H1 (cell line): ENCODE measurements around the gene N4BP3. TPM values are rescaled to one million over a fixed set of nuclear protein-coding genes. Genes with fewer than 3 reads are reported as not detected.

Experiments used
- CTCF ChIA-PET: fragments of 300-600 bp; sonication (Branson Sonifier 250); formaldehyde crosslinking; loops from one replicate; lab custom pipeline; 2021; ENCODE audit not compliant: partially characterized antibody; lab: Charles Lee
- POLR2A ChIA-PET: fragments of 300-600 bp; sonication (Branson Sonifier 250); formaldehyde crosslinking; loops from one replicate; lab custom pipeline; 2021; ENCODE audit warnings: inconsistent platforms; ENCODE audit not compliant: partially characterized antibody; lab: Charles Lee
- DNase-seq, 2 experiments: peaks; one replicate each; pipeline versions ENCODE4 v3.0.0 to v3.0.0-alpha.2; 2010 to 2022; ENCODE audit warnings: low spot score in 2 of 2, low read depth in 1 of 2, mixed read lengths in 1 of 2
- FAIRE-seq: peaks from 2 replicates; lab custom pipeline; 2011; peaks lifted over from hg19 to GRCh38; lab: Jason Lieb, UNC
- H2AFZ ChIP-seq: 2 replicates; pipeline ENCODE4 v1.8.1; 2012; ENCODE audit warnings: low read length, inconsistent platforms
- H2AK5ac ChIP-seq: 2 replicates; pipeline ENCODE4 v1.6.1; 2013; ENCODE audit warnings: low read depth, low read length
- H2BK120ac ChIP-seq: replicated peaks from 2 replicates; pipeline ENCODE3; 2013; ENCODE audit warnings: low read depth, low read length, inconsistent platforms
- H2BK12ac ChIP-seq: 2 replicates; pipeline ENCODE4 v1.6.1; 2013; ENCODE audit warnings: low read depth, low read length
- H2BK15ac ChIP-seq: 2 replicates; pipeline ENCODE4 v1.6.1; 2013; ENCODE audit warnings: low read length
- H2BK20ac ChIP-seq: 2 replicates; pipeline ENCODE4 v1.6.1; 2013; ENCODE audit warnings: low read length
- H2BK5ac ChIP-seq: 2 replicates; pipeline ENCODE4 v1.6.1; 2013; ENCODE audit warnings: low read depth, low read length
- H3K14ac ChIP-seq: 2 replicates; pipeline ENCODE4 v1.6.1; 2013; ENCODE audit warnings: inconsistent platforms; ENCODE audit not compliant: insufficient read length
- H3K18ac ChIP-seq: 2 replicates; pipeline ENCODE4 v1.6.1; 2013; ENCODE audit warnings: low read length; ENCODE audit errors: extremely low read depth
- H3K23ac ChIP-seq: 2 replicates; pipeline ENCODE4 v1.6.1; 2013; ENCODE audit warnings: inconsistent platforms; ENCODE audit not compliant: insufficient read length
- H3K23me2 ChIP-seq: 2 replicates; pipeline ENCODE4 v1.6.1; 2013; ENCODE audit warnings: low read depth, low read length
- H3K27ac ChIP-seq: 2 replicates; pipeline ENCODE4 v1.6.1; 2011; ENCODE audit warnings: low read depth, low read length, inconsistent platforms
- H3K27me3 ChIP-seq, 4 experiments: replicated peaks in 1 of 4; 1 replicate in 1 of 4; 2 replicates in 3 of 4; pipeline versions ENCODE4 v1.6.1 to v1.8.1; 2011 to 2013; ENCODE audit warnings: low read length in 3 of 4, mild to moderate bottlenecking in 3 of 4, inconsistent platforms in 2 of 4, mixed read lengths in 2 of 4, moderate library complexity in 1 of 4; ENCODE audit not compliant: control insufficient read depth in 3 of 4, insufficient read depth in 3 of 4; ENCODE audit errors: extremely low read depth in 1 of 4
- H3K36me3 ChIP-seq, 4 experiments: 2 replicates each; pipeline versions ENCODE4 v1.6.1 to v1.8.1; 2011 to 2013; ENCODE audit warnings: mild to moderate bottlenecking in 4 of 4, low read length in 3 of 4, moderate library complexity in 2 of 4, control low read depth in 1 of 4, inconsistent platforms in 1 of 4; ENCODE audit not compliant: insufficient read depth in 4 of 4, control insufficient read depth in 2 of 4
- H3K4ac ChIP-seq: replicated peaks from 2 replicates; pipeline ENCODE3; 2013; ENCODE audit warnings: low read length, low read depth, mixed read lengths, inconsistent platforms; ENCODE audit not compliant: insufficient read length
- H3K4me1 ChIP-seq, 4 experiments: replicated peaks in 1 of 4; 1 replicate in 1 of 4; 2 replicates in 3 of 4; pipeline versions ENCODE4 v1.6.1 to v1.8.1; 2011 to 2013; ENCODE audit warnings: low read length in 3 of 4, inconsistent platforms in 2 of 4, mixed read lengths in 1 of 4; ENCODE audit not compliant: insufficient read depth in 4 of 4, control insufficient read depth in 3 of 4
- H3K4me2 ChIP-seq, 2 experiments: 2 replicates each; pipeline versions ENCODE4 v1.6.1 to v1.8.1; 2011 to 2013; ENCODE audit warnings: low read depth in 2 of 2, low read length in 2 of 2, control low read depth in 1 of 2, inconsistent platforms in 1 of 2, mild to moderate bottlenecking in 1 of 2; ENCODE audit not compliant: insufficient read depth in 1 of 2
- H3K4me3 ChIP-seq, 4 experiments: fragments of 200-600, 300-600 bp in 1 of 4; sonication (generic), shearing (Covaris generic), sonication (Bioruptor Twin) in 1 of 4; 2 replicates each; pipeline versions ENCODE4 v1.5.1 to v1.8.1; 2011 to 2016; ENCODE audit warnings: low read length in 4 of 4, low read depth in 3 of 4, control low read depth in 2 of 4, inconsistent platforms in 2 of 4, mild to moderate bottlenecking in 2 of 4, mixed read lengths in 1 of 4, moderate library complexity in 1 of 4; ENCODE audit not compliant: insufficient read depth in 2 of 4; ENCODE audit errors: extremely low read depth in 1 of 4
- H3K56ac ChIP-seq: replicated peaks from 2 replicates; pipeline ENCODE3; 2013; ENCODE audit warnings: low read depth, mild to moderate bottlenecking, mixed read lengths, low read length, inconsistent platforms; ENCODE audit not compliant: insufficient read length
- H3K79me1 ChIP-seq: 2 replicates; pipeline ENCODE4 v1.6.1; 2013; ENCODE audit warnings: low read depth, low read length, control low read depth
- H3K79me2 ChIP-seq, 2 experiments: 2 replicates each; pipeline versions ENCODE4 v1.6.1 to v1.8.1; 2012 to 2013; ENCODE audit warnings: low read length in 2 of 2, mild to moderate bottlenecking in 2 of 2, inconsistent platforms in 1 of 2; ENCODE audit not compliant: insufficient read depth in 2 of 2, control insufficient read depth in 1 of 2
- H3K9ac ChIP-seq, 4 experiments: replicated peaks in 1 of 4; 1 replicate in 1 of 4; 2 replicates in 3 of 4; pipeline versions ENCODE4 v1.6.1 to v1.8.1; 2011 to 2013; ENCODE audit warnings: low read depth in 3 of 4, low read length in 3 of 4, control low read depth in 2 of 4, mild to moderate bottlenecking in 2 of 4, moderate library complexity in 2 of 4, inconsistent platforms in 1 of 4; ENCODE audit errors: extremely low read depth in 1 of 4
- H3K9me3 ChIP-seq, 2 experiments: 2 replicates each; pipeline versions ENCODE4 v1.6.1 to v1.8.1; 2012 to 2013; ENCODE audit warnings: mild to moderate bottlenecking in 2 of 2, moderate library complexity in 2 of 2, control low read depth in 1 of 2, inconsistent platforms in 1 of 2, low read depth in 1 of 2, low read length in 1 of 2, mixed read lengths in 1 of 2; ENCODE audit not compliant: insufficient read depth in 2 of 2
- H4K20me1 ChIP-seq, 2 experiments: replicated peaks in 1 of 2; 2 replicates each; pipeline versions ENCODE3 to v1.8.1; 2011 to 2013; ENCODE audit warnings: inconsistent platforms in 2 of 2, low read length in 2 of 2, mild to moderate bottlenecking in 1 of 2; ENCODE audit not compliant: insufficient read depth in 2 of 2, control insufficient read depth in 1 of 2
- H4K5ac ChIP-seq: 2 replicates; pipeline ENCODE4 v1.6.1; 2013; ENCODE audit warnings: low read length, low read depth, mixed read lengths, inconsistent platforms; ENCODE audit not compliant: insufficient read length
- H4K8ac ChIP-seq: 2 replicates; pipeline ENCODE4 v1.8.0; 2013; ENCODE audit warnings: mild to moderate bottlenecking, moderate library complexity, low read length, inconsistent platforms; ENCODE audit not compliant: insufficient read depth; ENCODE audit errors: extremely low read depth
- H4K91ac ChIP-seq: replicated peaks from 2 replicates; pipeline ENCODE3; 2013; ENCODE audit warnings: low read length, mixed read lengths, inconsistent platforms; ENCODE audit not compliant: insufficient read length
- ATF3 ChIP-seq: IDR thresholded peaks from 2 replicates; pipeline ENCODE4 v1.6.1; 2011; ENCODE audit warnings: low read depth, mild to moderate bottlenecking, low read length; ENCODE audit not compliant: insufficient read depth
- CHD2 ChIP-seq: IDR thresholded peaks from 2 replicates; pipeline ENCODE4 v1.6.1; 2012; ENCODE audit warnings: low read length, improper control_type of control experiment
- E2F6 ChIP-seq: IDR thresholded peaks from 2 replicates; pipeline ENCODE4 v1.6.1; 2012; ENCODE audit warnings: inconsistent platforms
- HDAC2 ChIP-seq, 2 experiments: fragments of 300-600 bp in 1 of 2; sonication (generic) in 1 of 2; IDR thresholded peaks; 2 replicates each; pipeline ENCODE4 v1.6.1; 2011 to 2012; ENCODE audit warnings: low read depth in 2 of 2, low read length in 2 of 2, mild to moderate bottlenecking in 2 of 2, moderate library complexity in 2 of 2, borderline replicate concordance in 1 of 2, inconsistent platforms in 1 of 2
- JUND ChIP-seq: IDR thresholded peaks from 2 replicates; pipeline ENCODE4 v1.6.1; 2011; ENCODE audit warnings: mild to moderate bottlenecking, improper control_type of control experiment, low read length
- SP1 ChIP-seq: IDR thresholded peaks from 2 replicates; pipeline ENCODE4 v1.6.1; 2011; ENCODE audit warnings: low read depth, low read length
- TAF1 ChIP-seq: IDR thresholded peaks from 2 replicates; pipeline ENCODE4 v1.6.1; 2011; ENCODE audit warnings: mild to moderate bottlenecking, low read depth, low read length
- TBP ChIP-seq: IDR thresholded peaks from 2 replicates; pipeline ENCODE4 v1.6.1; 2011; ENCODE audit warnings: low read depth, low read length, improper control_type of control experiment
- YY1 ChIP-seq: IDR thresholded peaks from 2 replicates; pipeline ENCODE4 v1.6.1; 2011; ENCODE audit warnings: low read depth, mild to moderate bottlenecking, low read length
- WGBS, 2 experiments: shearing (Covaris generic) in 1 of 2; methylation state at CpG; one replicate each; pipeline versions ENCODE4 v1.1.6 to v1.1.7; 2013 to 2015; ENCODE audit warnings: low lambda C conversion rate in 2 of 2, mixed read lengths in 2 of 2, inconsistent platforms in 1 of 2, low coverage in 1 of 2, missing lambda C conversion rate in 1 of 2; ENCODE audit not compliant: insufficient replicate concordance in 2 of 2, insufficient coverage in 1 of 2, insufficient read length in 1 of 2; ENCODE audit errors: extremely low coverage in 1 of 2, missing lambda C conversion rate in 1 of 2; 5-methylcytosine and 5-hydroxymethylcytosine counted together
- polyA plus RNA-seq, 7 experiments: library from polyadenylated mRNA; depleted of rRNA in 3 of 7; stranded (reverse) in 5 of 7; unstranded in 2 of 7; fragments of >200 nt in 5 of 7; fragments of 200-250 nt in 2 of 7; gene quantifications; 1 replicate in 5 of 7; 2 replicates in 1 of 7; 4 replicates in 1 of 7; pipeline versions ENCODE4 v1.2.1 to v1.2.3, GENCODE V29; 2011 to 2013; ENCODE audit warnings: missing spikeins in 2 of 7, mixed read lengths in 2 of 7
- total RNA-seq: library from RNA; stranded (reverse); fragmentation: NEBNext Ultra II Directional; extraction: Animal tissue kit (Norgen Biotek cat#: 25700); gene quantifications from 2 replicates; pipeline ENCODE4 v1.2.1, GENCODE V29; 2021

N4BP3 gene
- total and polyA plus RNA-seq, 2 of the 8 experiments (the other 6 are each of a cell fraction or from before 2014, with no cell fraction given): 13.1 to 39.2 TPM

- Histone ChIP-seq H4K8ac (peak overlapping the region; percentile 39; the same call in 1 of the 2 replicates), H2BK15ac (peak overlapping the region; percentile 83), H3K23me2 (no peaks in the 10 kb centered on the region; the same call in 1 of the 2 replicates), H3K56ac (no peak overlapping the region), H2BK120ac (no peak overlapping the region), H2BK5ac (peak overlapping the region; percentile 71), H2AFZ (peak overlapping the region; percentile 83), H3K18ac (peak overlapping the region; percentile 68; the same call in 1 of the 2 replicates), H3K36me3 (no peaks in the 10 kb centered on the region), H4K5ac (no peak overlapping the region), H4K20me1 (no peaks in the 10 kb centered on the region), H3K4me3 (peak overlapping the region in 3 of 4 experiments; percentile 37 to 49 (median 48); a peak in 6 of 8 replicates), H3K4me1 (peaks cover 0 to 6% (median 3%) of the 10 kb centered on the region in 4 experiments; a peak in 3 of 7 replicates), H2BK12ac (peak overlapping the region; percentile 77; the same call in 1 of the 2 replicates), H4K91ac (peak overlapping the region; percentile 74), H3K4me2 (peak overlapping the region; percentile 8 to 90), H3K9me3 (no peaks in the 10 kb centered on the region), H2AK5ac (no peak overlapping the region), H3K14ac (no peak overlapping the region), H3K79me1 (no peaks in the 10 kb centered on the region), H3K79me2 (no peaks in the 10 kb centered on the region), H3K27ac (no peak overlapping the region), H3K23ac (no peak overlapping the region), H3K4ac (no peak overlapping the region), H3K27me3 (peaks cover 0 to 4% (median 2%) of the 10 kb centered on the region in 4 experiments; a peak in 1 of 7 replicates), H2BK20ac (no peak overlapping the region), H3K9ac (no peak overlapping the region)
- peak in 1 of 2 experiments; percentile 100 for DNase-seq
- CTCF ChIA-PET: interaction anchor here (1.2 to 24.6 kb wide), 8 partner anchors 10 to 96 kb away, joined by 3 to 515 read pairs (median 5); partner anchors contain the start of gene NHP2
- 9% methylated on average over 31 of the region's 33 CpGs; no CpG with 5 or more reads in 1 of the 2 experiments for WGBS, 2 experiments
- POLR2A ChIA-PET: interaction anchor here (1.3 to 2.0 kb wide), 2 partner anchors 11 to 46 kb away, joined by 3 to 16 read pairs; partner anchors contain the start of gene NHP2
- peak; percentile 89 for FAIRE-seq
- TF ChIP-seq TBP (peak; percentile 36; the same call in 1 of the 2 replicates), ATF3 (no peak), SP1 (no peak), E2F6 (peak; percentile 75), YY1 (no peak), JUND (no peak), TAF1 (0 out of 2 replicates have a peak, but pooled peaks have one; percentile 38), HDAC2 (IDR thresholded peaks at IDR 0.05; ENCODE audit: borderline replicate concordance in 1 of 2, low read depth in 2 of 2, low read length in 2 of 2) (peak in 1 of 2 experiments; percentile 60; a peak in 1 of 4 replicates), CHD2 (peak; percentile 25; the same call in 1 of the 2 replicates)
Measured at GRCh38 chr5:178163772-178164735, 50.7 kb downstream of the N4BP3 start.
